HFFc6 (cell line): Measurements from ENCODE around the gene SOHLH1. TPM values are rescaled to one million over a fixed set of nuclear protein-coding genes. Genes with fewer than 3 reads are reported as not detected.

Experiments
- DNase-seq: peaks from one replicate; pipeline ENCODE4 v3.0.0-alpha.2; 2018
- H3K27ac Mint-ChIP-seq: 2 replicates; pipeline ENCODE4 v1.8.0; 2020; ENCODE audit warnings: mild to moderate bottlenecking, mixed read lengths
- H3K27me3 Mint-ChIP-seq: 2 replicates; pipeline ENCODE4 v1.8.0; 2021; ENCODE audit warnings: mild to moderate bottlenecking, moderate library complexity, mixed read lengths; ENCODE audit not compliant: insufficient read depth
- H3K36me3 Mint-ChIP-seq: 2 replicates; pipeline ENCODE4 v1.8.0; 2021; ENCODE audit warnings: low read depth, mixed read lengths
- H3K4me1 Mint-ChIP-seq: 2 replicates; pipeline ENCODE4 v1.8.0; 2020; ENCODE audit warnings: low read depth, mixed read lengths
- H3K4me3 Mint-ChIP-seq: 2 replicates; pipeline ENCODE4 v1.8.0; 2020; ENCODE audit warnings: mild to moderate bottlenecking, moderate library complexity, mixed read lengths
- H3K9me3 Mint-ChIP-seq: 2 replicates; pipeline ENCODE4 v1.8.0; 2020; ENCODE audit warnings: mild to moderate bottlenecking, mixed read lengths
- total RNA-seq, 6 experiments: library from RNA; stranded (reverse); fragmentation: NEBNext Ultra II Directional; extraction: Animal tissue kit (Norgen Biotek cat#: 25700); gene quantifications; 2 replicates in 1 of 6; 3 replicates in 5 of 6; pipeline ENCODE4 v1.2.3, GENCODE V29; 2021
- TF ChIP-seq, protein P1 (sequence below): fragments of 200-600 bp; sonication (generic); IDR thresholded peaks from 2 replicates; pipeline ENCODE4 v1.5.0; 2021; ENCODE audit warnings: antibody characterized with exemption, mild to moderate bottlenecking

SOHLH1 gene
- total RNA-seq, 6 experiments from 2014 or later, result not detected

- no peaks in the 10 kb centered on the region for H3K9me3 Mint-ChIP-seq
- H3K36me3 Mint-ChIP-seq, result no peaks in the 10 kb centered on the region
- peaks cover 6% of the 10 kb centered on the region for H3K27me3 Mint-ChIP-seq
- no peak overlapping the region for H3K27ac Mint-ChIP-seq
- TF ChIP-seq, protein P1, sequence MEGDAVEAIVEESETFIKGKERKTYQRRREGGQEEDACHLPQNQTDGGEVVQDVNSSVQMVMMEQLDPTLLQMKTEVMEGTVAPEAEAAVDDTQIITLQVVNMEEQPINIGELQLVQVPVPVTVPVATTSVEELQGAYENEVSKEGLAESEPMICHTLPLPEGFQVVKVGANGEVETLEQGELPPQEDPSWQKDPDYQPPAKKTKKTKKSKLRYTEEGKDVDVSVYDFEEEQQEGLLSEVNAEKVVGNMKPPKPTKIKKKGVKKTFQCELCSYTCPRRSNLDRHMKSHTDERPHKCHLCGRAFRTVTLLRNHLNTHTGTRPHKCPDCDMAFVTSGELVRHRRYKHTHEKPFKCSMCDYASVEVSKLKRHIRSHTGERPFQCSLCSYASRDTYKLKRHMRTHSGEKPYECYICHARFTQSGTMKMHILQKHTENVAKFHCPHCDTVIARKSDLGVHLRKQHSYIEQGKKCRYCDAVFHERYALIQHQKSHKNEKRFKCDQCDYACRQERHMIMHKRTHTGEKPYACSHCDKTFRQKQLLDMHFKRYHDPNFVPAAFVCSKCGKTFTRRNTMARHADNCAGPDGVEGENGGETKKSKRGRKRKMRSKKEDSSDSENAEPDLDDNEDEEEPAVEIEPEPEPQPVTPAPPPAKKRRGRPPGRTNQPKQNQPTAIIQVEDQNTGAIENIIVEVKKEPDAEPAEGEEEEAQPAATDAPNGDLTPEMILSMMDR, result no peak
- H3K4me1 Mint-ChIP-seq, result no peaks in the 10 kb centered on the region
- no peak overlapping the region for H3K4me3 Mint-ChIP-seq
- no peak for DNase-seq
These were observed 45.9 kb upstream of the SOHLH1 start for GRCh38 chr9:135745189-135745588.

- Mint-ChIP-seq H3K36me3 (no peaks in the 10 kb centered on the region), H3K4me3 (no peak overlapping the region), H3K27me3 (peaks cover 10% of the 10 kb centered on the region), H3K27ac (no peak overlapping the region), H3K4me1 (no peaks in the 10 kb centered on the region), H3K9me3 (no peaks in the 10 kb centered on the region)
- TF ChIP-seq, protein P1, result no peak
- DNase-seq, result no peak
These were observed 45.2 kb upstream of the SOHLH1 start for GRCh38 chr9:135744333-135745070.

- no peak overlapping the region for H3K4me3 Mint-ChIP-seq
- TF ChIP-seq, protein P1, result no peak
- H3K27me3 Mint-ChIP-seq, result peaks cover 10% of the 10 kb centered on the region
- no peak overlapping the region for H3K27ac Mint-ChIP-seq
- DNase-seq, result no peak
- H3K4me1 Mint-ChIP-seq, result no peaks in the 10 kb centered on the region
- no peaks in the 10 kb centered on the region for H3K9me3 Mint-ChIP-seq
- H3K36me3 Mint-ChIP-seq, result no peaks in the 10 kb centered on the region
These were observed 44.5 kb upstream of the SOHLH1 start for GRCh38 chr9:135743546-135744332.

- no peak overlapping the region for H3K27ac Mint-ChIP-seq
- H3K27me3 Mint-ChIP-seq, result peaks cover 10% of the 10 kb centered on the region
- H3K9me3 Mint-ChIP-seq, result no peaks in the 10 kb centered on the region
- TF ChIP-seq, protein P1, result no peak
- no peaks in the 10 kb centered on the region for H3K36me3 Mint-ChIP-seq
- H3K4me3 Mint-ChIP-seq, result no peak overlapping the region
- DNase-seq, result no peak
- no peaks in the 10 kb centered on the region for H3K4me1 Mint-ChIP-seq
These were observed 43.7 kb upstream of the SOHLH1 start for GRCh38 chr9:135743021-135743420.

DNA sequence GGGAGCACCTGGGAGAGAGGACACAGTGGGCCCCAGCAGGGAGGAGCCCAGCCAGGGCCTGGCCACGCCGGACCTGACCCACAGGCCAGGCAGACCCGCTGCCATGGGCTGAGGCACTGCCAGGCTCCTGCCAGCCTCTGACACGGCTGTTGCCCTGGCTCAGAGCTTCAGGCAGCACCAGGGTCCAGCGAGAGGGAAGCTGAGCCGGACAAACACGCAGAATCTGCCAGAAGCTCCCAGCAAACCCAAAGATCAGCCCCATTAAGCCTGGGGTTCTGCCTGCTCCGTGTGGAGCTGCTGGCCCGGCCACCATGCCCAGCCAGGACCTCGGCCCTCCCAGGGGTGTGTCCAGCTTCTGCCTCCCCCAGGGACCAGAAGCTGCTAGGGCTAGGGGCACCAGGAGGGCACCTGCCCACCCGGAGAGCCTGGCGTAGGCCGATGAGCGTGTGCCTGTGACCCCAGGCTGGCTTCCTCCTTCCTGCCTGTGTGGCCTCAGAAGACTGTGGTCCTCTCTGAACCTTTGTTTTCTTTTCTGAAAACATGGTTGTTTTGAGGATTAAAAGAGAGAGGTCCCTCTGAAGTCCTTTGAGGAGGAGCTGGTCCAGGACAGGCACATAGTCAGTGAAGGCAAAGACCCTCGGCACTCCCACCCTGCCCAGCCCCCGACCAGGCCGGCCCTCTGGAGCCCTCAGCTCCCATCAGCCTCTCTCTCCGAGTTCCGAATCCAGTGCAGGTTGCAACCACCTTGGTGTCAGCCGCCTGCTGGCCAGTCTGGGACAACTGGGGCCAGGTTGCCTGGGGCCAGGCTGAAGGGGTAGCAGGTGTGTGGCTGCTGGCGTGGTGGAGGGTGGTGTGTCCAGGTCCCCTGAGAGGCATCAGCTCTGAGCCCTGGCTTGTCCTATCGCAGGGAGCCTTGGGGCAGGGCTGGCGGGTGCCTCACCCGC is 42.3 kb upstream of the SOHLH1 start:
- no peaks in the 10 kb centered on the region for H3K4me1 Mint-ChIP-seq
- no peaks in the 10 kb centered on the region for H3K9me3 Mint-ChIP-seq
- no peak overlapping the region for H3K27ac Mint-ChIP-seq
- TF ChIP-seq, protein P1, result no peak
- DNase-seq, result no peak
- H3K36me3 Mint-ChIP-seq, result no peaks in the 10 kb centered on the region
- H3K4me3 Mint-ChIP-seq, result no peak overlapping the region
- peaks cover 9% of the 10 kb centered on the region for H3K27me3 Mint-ChIP-seq
